CD4-positive, CD25-positive, alpha-beta regulatory T cell (primary cell): ENCODE measurements around the gene DLX6. TPM values are rescaled to one million over a fixed set of nuclear protein-coding genes. Genes with fewer than 3 reads are reported as not detected.

Experiments
- ATAC-seq, 2 donors: fragments of 150-1000 bp; cut with Tn5 transposase; one replicate each; pipeline ENCODE4 v1.10.0; 2021; ENCODE audit warnings: low read depth in 2 of 2, moderate number of reproducible peaks in 2 of 2, moderate library complexity in 1 of 2
- DNase-seq, 3 donors: peaks; one replicate each; pipeline versions ENCODE4 v3.0.0 to v3.0.0-alpha.2; 2012 to 2022; ENCODE audit warnings: mixed read lengths in 1 of 3
- H3K27ac ChIP-seq: one replicate; pipeline ENCODE4 v1.7.0; 2013; ENCODE audit warnings: mild to moderate bottlenecking, low read length; ENCODE audit not compliant: insufficient read depth, poor library complexity, severe bottlenecking
- H3K27me3 ChIP-seq: one replicate; pipeline ENCODE4 v1.7.0; 2013; ENCODE audit warnings: low read length; ENCODE audit not compliant: control insufficient read depth, insufficient read depth
- H3K36me3 ChIP-seq: one replicate; pipeline ENCODE4 v1.7.0; 2013; ENCODE audit warnings: mild to moderate bottlenecking, low read length, moderate library complexity; ENCODE audit not compliant: control insufficient read depth, insufficient read depth
- H3K4me1 ChIP-seq: 2 replicates; pipeline ENCODE4 v1.7.0; 2013; ENCODE audit warnings: mild to moderate bottlenecking, low read length; ENCODE audit not compliant: insufficient read depth, control insufficient read depth, poor library complexity, severe bottlenecking
- H3K4me3 ChIP-seq: one replicate; pipeline ENCODE4 v1.7.0; 2013; ENCODE audit warnings: low read depth, mild to moderate bottlenecking, low read length, moderate library complexity
- H3K9me3 ChIP-seq, 2 experiments: 1 replicate in 1 of 2; 2 replicates in 1 of 2; pipeline ENCODE4 v1.7.0; 2013; ENCODE audit warnings: low read length in 2 of 2, mild to moderate bottlenecking in 1 of 2, moderate library complexity in 1 of 2; ENCODE audit not compliant: control insufficient read depth in 2 of 2
- H3K27ac Mint-ChIP-seq, 3 donors: one replicate each; pipeline ENCODE4 v1.8.0; 2020 to 2022; ENCODE audit warnings: mild to moderate bottlenecking in 3 of 3, mixed read lengths in 3 of 3, moderate library complexity in 2 of 3
- H3K27me3 Mint-ChIP-seq: one replicate; pipeline ENCODE4 v1.8.0; 2022; ENCODE audit warnings: mild to moderate bottlenecking, mixed read lengths
- H3K36me3 Mint-ChIP-seq: one replicate; pipeline ENCODE4 v1.8.0; 2020; ENCODE audit warnings: mixed read lengths
- H3K4me1 Mint-ChIP-seq, 4 donors: one replicate each; pipeline ENCODE4 v1.8.0; 2020 to 2022; ENCODE audit warnings: mixed read lengths in 4 of 4, mild to moderate bottlenecking in 1 of 4
- H3K4me3 Mint-ChIP-seq, 4 donors: one replicate each; pipeline ENCODE4 v1.8.0; 2020 to 2022; ENCODE audit warnings: mild to moderate bottlenecking in 4 of 4, mixed read lengths in 4 of 4, moderate library complexity in 3 of 4
- H3K9me3 Mint-ChIP-seq, 7 donors: one replicate each; pipeline ENCODE4 v1.8.0; 2020 to 2022; ENCODE audit warnings: mixed read lengths in 7 of 7, mild to moderate bottlenecking in 3 of 7, moderate library complexity in 2 of 7
- polyA plus RNA-seq, 4 donors: library from polyadenylated mRNA; unstranded; fragments of 300-500 nt; fragmentation: Illumina TruSeq; gene quantifications; one replicate each; pipeline ENCODE4 v1.2.3, GENCODE V29; 2021
- total RNA-seq: library from RNA; stranded (reverse); gene quantifications from one replicate; pipeline ENCODE4 v1.2.3, GENCODE V29; 2022

Gene DLX6
- total and polyA plus RNA-seq, 5 donors from 2014 or later: not detected

DNA sequence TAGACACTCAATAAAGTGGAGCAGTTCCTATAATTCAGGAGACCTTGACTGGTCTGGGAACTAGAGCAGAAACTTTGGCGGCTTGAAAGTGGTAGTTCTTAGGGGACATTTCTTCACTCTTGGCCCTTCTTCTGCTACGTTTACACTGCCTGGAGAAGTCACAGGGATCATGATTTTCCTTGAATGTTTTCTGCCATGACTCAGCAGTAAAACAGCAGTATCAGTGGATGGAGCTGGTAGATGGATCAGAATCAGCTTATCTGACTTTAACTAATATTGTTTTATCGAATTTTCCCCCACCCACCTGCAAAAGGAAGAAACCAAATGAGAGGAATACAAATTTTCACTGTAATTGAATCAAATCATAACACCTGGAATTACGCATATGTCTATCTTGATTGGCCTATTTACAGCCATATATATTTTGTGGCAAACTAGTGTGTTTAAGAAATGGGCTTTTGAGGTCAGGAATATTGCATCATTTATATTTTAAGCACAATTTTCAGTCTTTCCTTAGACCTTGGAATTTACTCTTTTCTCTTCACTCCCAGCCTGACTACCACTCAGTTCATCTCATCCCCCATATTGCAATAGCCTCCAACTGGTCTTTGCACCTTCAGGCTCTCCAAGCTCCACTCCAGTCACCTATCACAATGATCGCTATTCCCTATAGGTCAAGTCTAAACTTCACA is 34.2 kb downstream of the DLX6 start:
- H3K27ac ChIP-seq: no peak overlapping the region
- H3K9me3 ChIP-seq: no peaks in the 10 kb centered on the region
- no peaks in the 10 kb centered on the region for H3K36me3 ChIP-seq
- Mint-ChIP-seq H3K4me1 (no peaks in the 10 kb centered on the region), H3K9me3 (peaks cover 0 to 2% (median 0%) of the 10 kb centered on the region in 7 donors), H3K36me3 (no peaks in the 10 kb centered on the region), H3K27ac (no peak overlapping the region), H3K27me3 (peaks cover 23% of the 10 kb centered on the region), H3K4me3 (no peak overlapping the region)
- peaks cover 4% of the 10 kb centered on the region for H3K27me3 ChIP-seq
- no peak overlapping the region for H3K4me3 ChIP-seq
- no peaks in the 10 kb centered on the region for H3K4me1 ChIP-seq
- no peak for ATAC-seq
- no peak for DNase-seq

DNA sequence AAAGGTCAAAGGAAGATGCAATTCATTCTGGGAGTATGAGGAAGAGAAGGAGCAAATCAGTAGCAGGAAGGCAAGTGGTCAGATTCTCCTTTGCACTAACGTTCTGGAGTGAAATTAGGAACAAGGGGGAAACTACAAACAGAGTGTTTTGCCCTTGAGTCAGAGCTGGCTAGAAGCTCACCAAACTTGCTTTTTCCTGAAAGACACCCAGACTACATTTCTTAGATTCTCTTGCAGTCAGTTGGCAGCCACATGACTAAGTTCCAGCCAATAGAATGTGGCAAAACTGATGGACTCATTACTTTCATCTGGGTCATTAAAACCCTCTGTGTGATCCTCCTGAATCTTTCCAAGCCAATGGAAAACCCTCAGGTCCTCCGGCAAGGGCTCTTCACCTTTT is 37.9 kb downstream of the DLX6 start:
- no peak overlapping the region for H3K27ac Mint-ChIP-seq
- DNase-seq (no peak), ATAC-seq (no peak)
- no peak overlapping the region for H3K4me3 ChIP-seq
- H3K4me1 ChIP-seq: no peaks in the 10 kb centered on the region
- no peaks in the 10 kb centered on the region for H3K4me1 Mint-ChIP-seq
- no peaks in the 10 kb centered on the region for H3K9me3 ChIP-seq
- no peak overlapping the region for H3K27ac ChIP-seq
- no peaks in the 10 kb centered on the region for H3K36me3 Mint-ChIP-seq
- peaks cover 6% of the 10 kb centered on the region for H3K27me3 ChIP-seq
- no peak overlapping the region for H3K4me3 Mint-ChIP-seq
- H3K36me3 ChIP-seq: no peaks in the 10 kb centered on the region
- H3K27me3 Mint-ChIP-seq: peaks cover 27% of the 10 kb centered on the region
- H3K9me3 Mint-ChIP-seq: peaks cover 0 to 2% (median 0%) of the 10 kb centered on the region in 7 donors

Other genes with a start within 250 kb of the DLX6 start
- gene DLX5, start 19.3 kb downstream of the DLX6 start, total RNA-seq: not detected
- not detected for gene DLX5, start 19.3 kb downstream of the DLX6 start, polyA plus RNA-seq
- 9.8 TPM for gene SDHAF3, start 112.1 kb downstream of the DLX6 start, total RNA-seq
- 10 to 100 TPM; 33.7 to 50.9 (median 41.1) TPM for gene SDHAF3, start 112.1 kb downstream of the DLX6 start, polyA plus RNA-seq